ENCODE data around the gene SEPTIN8.

The SEPTIN8 gene

DNA sequence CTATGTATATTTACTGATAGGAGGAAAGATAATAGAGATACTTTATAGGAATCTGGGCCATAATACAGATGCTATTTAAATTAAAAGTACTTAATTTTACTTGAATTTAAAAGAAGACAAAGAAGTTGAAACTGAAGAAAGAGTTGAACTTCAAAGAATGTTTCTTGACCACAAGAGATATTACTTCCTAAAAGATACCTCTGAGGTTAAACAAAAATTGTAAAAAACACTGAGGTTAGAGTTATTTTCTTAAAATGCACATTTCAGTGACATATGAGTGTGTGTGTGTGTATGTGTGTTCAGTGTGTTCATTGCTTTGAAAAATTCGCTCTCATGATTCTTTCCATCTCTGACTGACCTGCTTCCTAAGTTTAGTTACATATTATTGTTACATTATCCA lies 3.5 kb upstream of the SEPTIN8 start:
- DNase-seq (ENCODE audit: low read depth): no peak

DNA sequence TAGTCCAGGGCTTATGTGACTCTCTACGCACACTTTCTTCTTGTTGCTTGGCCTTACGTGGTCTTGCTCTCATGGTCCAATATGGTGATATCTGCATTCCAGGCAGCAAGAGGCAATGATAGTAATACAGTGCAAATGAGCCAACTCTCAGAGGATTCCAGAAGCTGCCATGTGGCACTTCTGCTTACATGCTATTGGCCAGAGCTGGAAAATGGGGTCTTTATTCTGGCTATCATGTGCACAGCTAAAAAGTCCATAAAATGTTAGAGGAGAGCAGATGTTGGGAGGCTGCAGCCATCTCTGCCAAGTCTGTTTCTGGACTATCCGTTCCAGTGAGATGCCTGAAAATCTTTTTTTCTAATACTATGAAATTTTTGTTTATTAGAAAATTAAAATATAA lies 2.9 kb upstream of the SEPTIN8 start:
- DNase-seq (ENCODE audit: low read depth): no peak

DNA sequence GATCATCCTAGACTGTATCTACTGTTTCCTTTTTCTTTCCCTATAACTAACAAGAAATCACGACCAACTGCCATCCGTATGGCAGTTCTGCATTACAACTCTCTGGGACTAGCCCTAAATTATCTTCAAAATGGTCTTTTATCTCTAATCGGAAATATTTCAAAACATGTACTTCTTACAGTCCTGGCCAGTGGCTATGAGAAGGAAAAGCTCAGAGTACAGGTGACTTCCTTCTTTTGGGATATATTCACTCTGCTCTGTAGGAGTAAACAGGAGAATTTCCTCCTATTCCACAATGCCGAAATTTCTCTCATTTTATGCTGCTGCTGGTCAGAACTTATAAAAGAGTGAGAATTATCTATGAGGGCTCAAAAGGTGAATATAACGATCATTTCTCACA lies 1.8 kb upstream of the SEPTIN8 start:
- no peak for DNase-seq (ENCODE audit: low read depth)

DNA sequence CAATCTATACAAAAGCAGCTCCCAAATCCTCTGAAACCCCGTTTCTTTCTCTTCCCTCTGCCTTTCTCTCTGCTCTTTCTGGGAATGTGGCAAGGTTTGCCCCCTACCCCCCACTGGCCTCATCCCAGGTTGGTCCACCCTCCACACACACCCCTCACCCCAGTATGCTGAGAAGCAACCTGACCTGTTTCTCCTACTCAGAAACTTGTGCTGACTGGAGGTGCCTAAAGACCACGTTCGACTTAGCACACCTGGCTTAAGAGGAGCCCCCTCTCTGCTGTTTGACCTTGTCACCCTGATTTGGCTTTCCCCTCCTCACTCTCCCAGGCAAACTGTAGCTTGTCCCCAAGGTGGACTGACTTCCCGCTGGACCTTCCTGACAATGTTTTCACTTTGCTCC lies 1.1 kb upstream of the SEPTIN8 start:
- no peak for DNase-seq (ENCODE audit: low read depth)

DNA sequence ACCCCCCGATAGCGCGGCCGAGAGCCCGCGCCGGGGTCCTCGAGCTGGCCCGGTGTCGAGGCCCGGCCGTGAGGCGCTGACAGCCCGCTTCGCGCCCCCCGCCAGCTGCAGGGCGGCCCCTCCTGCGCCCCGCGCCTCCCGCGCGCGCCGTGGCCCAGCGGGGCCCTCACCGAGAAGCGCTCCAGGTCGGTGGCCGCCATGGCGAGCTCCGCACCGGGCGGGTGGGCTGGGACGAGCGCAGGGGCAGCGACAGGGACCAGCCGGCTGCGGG lies 166 bp downstream of the SEPTIN8 start:
- DNase-seq (ENCODE audit: low read depth): no peak

DNA sequence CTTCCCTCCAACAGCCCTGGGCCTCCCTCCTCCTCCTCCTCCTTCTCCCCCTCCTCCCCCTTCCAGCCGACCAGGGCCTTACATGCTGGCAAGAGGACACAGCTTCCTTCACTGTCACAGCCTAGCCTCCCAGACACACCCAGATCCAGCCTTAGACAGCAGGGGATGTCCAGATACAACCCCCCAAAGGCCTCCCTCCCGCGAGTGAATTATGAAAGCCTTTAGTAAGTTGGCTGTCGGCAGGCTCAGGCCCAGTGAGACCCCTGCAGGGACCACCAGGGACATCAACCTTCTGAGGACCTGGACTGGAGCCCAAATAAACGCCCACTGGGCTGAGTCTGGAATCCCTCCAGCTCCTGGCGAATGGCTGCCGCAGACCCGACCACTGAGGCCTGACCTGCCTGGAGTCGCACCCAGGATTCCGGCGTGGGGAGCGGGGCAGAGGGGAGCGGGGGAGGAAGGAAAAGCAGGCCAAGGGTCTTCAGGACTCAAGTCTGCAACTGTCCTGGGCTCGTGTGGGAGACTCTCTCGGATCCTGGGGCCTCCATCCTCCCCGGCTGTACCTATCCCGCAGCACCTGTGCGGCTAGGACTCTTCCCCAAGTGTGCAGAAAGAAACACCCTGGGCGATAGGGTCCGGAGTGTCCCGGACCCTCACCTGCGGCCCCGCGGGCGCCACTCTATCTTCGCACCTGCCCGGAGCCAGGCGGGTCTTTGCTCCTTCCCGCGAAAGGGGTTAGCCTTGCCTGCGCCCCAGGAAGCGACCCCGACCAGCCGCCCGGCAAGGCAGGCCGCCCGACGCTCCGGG lies 705 bp downstream of the SEPTIN8 start:
- no peak for DNase-seq (ENCODE audit: low read depth)

DNA sequence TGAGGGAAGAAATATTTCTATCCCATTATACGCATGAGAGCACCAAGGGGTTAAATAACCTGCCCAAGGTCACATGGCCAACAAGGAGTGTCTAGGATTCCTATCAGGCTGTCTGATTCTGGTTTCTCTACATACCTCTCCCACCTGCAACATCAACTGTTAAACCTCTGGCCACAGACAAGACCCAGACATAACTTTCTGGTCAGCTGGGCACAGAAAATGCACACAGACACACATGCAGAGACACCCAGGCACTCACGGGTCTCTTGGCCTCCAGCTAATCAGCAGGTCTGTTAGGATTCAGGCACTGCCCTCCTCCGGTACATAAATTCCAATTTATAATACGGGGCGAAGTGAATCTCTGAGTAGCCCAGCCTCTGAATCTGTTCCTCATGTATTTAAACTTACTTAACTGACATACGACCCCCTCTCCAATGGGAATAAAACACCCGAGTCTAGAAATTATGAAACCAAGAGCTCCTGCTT lies 1.5 kb downstream of the SEPTIN8 start:
- no peak for DNase-seq (ENCODE audit: low read depth)

DNA sequence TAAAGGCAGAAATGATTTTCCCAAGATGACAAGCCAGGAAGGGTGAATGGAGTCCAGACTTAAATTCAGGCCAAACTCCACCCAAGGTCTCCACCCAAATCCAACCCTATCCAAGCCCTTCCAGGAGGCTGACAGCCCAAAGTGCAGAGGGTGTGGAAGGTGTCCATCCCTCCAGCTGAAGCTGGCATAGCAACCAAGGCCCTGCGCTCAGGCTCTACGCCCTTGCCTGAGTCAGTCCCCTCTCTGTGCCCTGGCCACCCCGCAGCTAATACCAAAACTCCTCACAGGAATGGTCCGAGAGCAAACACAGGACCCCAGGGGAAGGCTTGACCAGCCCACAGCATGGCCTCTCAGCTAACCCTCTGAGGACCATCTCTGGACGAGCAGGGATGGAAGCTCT lies 2.1 kb downstream of the SEPTIN8 start:
- no peak for DNase-seq (ENCODE audit: low read depth)

DNA sequence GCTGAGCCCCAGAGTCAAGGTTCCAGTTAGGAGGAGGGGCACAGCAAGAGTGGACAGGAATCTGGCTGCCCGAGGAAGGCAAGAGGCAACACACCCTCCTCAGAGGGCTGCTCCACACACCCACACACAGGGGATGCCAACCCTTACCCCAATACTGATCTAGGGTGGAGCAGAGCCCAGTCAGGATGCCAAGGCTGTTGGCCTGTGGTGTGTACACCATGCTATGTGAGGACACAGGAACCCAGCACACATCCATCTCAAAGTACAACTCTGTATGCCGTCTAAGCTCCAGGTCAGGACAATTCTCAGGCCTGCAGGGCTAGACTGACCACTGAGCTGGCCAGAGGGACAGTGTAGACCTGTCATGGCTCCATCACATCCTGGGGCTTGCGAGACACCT lies 2.6 kb downstream of the SEPTIN8 start:
- DNase-seq (ENCODE audit: low read depth): no peak

DNA sequence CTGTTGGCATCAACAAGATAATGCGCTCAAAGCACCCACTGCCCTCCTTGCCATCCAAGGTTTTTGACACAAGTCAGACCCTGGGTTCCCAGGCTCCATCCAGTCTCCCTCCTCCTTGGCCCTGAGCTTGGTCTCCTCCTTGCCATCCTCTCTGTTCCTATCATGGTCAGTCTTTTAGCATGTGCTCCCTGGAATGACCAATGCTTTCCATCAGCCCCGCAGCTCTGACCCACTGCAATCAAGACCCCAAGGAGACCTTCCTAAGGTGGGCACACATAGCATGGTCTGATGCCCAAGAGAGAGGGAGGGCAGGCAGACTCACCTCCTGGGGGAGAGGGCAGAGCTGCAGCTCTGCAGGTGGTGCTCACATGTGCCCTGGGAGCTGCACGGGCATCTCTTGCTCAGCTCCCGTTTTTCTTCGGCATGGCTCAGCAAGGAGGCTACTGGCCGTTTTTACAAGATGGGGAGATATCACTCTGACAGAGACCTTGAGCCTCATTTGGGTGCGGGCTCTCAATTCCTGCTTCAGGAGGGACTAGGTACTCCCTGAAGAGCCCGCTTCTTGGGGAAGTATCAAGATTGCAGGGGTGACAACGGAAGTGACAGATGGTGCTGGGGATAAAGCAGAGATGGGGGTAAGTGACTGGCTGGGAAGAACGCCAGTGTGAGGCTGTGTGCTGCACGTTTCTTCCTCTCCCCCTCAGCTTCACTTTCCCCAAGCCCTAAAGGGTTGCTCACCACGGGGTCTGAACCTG lies 3.3 kb downstream of the SEPTIN8 start:
- no peak for DNase-seq (ENCODE audit: low read depth)

DNA sequence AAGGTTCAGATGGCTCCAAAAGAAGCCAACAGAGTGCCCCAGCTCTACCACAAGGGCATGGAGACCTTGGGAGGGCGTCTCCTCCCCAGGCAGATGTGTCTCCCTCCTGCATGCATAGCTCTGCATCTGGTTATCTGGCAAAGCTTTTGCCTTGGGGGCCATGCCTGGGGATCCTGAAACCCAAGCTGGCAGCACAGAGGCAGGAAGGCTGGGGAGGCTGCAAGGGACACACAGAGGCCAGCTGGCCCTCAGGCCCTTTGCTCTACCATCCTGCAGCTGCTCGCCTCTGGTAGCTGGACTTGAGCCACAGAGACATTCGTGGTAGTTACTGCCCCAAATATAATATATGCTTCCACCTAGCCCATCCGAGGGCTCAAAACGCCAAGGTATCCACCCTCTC lies 3.9 kb downstream of the SEPTIN8 start:
- no peak for DNase-seq (ENCODE audit: low read depth)

DNA sequence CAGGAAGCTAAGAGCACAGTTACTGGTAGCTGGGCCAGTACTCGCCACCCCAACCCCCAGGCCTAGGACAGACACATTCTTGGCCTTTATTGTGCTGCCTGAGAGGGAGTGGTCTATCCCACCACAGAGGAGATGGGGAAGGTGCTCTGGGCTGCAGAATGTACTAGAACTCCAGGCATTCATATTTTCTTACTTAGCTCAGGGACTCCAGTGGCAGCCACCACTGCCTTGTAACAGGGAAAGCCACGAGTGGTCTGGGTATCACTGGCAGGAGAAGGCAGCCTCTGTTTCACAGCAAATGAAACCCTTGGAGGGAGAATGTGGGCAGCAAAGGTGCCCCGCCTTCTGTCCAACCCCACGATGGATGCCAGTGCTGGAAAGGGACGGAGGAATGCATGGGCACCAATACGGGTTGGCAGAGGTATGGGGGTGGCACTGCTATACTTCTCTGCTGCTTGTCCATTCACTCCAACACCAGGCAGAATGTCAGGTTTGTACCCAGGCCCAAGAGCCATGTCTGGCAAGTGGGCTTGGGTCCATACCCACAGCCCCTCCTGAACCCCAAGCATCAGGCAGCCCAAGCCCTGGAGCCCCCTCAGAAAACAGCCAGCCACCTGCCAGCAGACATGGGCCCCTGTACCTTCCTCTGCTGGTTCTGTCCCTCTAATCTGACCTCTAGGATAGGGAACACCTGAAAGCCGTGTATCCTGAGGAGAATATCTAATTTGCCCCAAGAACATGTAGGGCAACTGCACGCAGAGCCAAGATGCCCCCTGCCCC lies 4.6 kb downstream of the SEPTIN8 start:
- DNase-seq (ENCODE audit: low read depth): no peak

DNA sequence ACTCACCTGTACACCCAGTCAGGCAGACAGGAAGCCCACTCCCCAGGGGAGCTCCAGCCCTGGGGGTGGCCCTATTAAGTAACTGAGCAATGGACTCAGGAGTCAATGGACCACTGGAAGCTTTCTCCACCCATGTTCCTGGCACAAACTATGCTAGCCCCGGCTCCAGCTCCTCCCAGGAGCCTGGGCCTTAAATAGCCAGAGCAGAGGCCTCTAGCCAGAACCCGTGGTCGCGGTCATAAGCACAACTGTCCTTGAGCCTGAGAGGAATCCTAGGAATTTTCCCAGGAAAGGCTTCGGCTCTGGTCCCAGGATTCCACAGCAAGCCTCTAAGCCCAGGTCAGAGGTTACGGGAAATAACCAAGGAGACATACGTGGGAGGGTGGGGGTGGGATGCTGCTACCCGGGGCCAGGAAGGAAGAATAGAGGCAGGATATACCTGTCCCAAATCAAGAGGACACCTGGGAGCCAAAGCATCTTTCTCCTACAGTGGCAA lies 5.5 kb downstream of the SEPTIN8 start:
- DNase-seq (ENCODE audit: low read depth): no peak

DNA sequence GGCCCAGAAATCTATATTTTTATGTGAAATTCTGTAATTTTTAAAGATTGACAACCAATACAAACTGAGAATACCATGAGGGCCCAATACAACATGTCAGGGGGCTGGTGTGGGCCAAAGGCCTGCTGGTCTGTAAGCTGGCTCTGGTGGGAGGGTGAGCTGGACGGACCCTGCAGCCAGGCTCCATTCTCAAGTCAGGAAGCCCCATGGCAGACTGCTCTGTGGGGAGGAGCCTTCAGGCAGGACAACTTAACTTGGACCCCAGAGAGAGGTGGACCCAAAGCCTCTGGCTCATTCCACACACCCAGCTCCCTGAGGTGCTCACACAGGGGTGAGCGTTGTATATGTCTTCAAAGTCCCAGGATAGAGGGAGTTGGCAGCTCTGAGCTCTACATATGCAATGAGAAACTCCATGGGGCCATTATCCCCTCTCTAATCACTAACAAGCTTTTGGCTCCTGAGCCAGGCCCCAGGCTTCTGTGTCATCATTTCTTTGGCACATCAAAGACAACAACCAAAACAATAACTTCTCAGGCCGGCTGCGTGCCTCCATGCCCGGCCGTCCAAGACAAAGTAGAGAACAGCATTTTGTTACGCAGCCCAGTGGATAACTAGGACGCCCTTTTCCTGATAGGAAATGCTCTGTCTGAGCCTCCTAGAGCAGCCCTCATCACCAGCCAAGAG lies 6.4 kb downstream of the SEPTIN8 start:
- DNase-seq (ENCODE audit: low read depth): no peak

DNA sequence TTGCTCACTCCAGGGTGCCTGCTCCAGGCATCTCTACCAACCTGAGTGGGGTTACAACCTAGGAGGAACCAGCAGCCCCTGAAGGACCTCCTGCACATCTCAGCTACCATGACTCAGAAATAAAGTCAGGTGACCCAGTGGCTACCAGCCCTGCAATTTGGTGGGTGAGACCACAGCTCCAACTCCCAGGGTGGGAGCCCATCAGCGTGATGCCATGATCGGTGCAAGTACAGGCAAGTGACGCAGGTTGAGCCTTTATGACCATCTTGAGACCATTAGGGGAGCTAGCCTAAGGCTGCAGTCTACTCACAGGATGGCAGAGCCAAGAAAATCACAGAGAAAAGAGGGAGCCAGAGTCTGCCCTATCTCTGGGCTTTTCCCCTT lies 8.6 kb downstream of the SEPTIN8 start:
- no peak for DNase-seq (ENCODE audit: low read depth)

DNA sequence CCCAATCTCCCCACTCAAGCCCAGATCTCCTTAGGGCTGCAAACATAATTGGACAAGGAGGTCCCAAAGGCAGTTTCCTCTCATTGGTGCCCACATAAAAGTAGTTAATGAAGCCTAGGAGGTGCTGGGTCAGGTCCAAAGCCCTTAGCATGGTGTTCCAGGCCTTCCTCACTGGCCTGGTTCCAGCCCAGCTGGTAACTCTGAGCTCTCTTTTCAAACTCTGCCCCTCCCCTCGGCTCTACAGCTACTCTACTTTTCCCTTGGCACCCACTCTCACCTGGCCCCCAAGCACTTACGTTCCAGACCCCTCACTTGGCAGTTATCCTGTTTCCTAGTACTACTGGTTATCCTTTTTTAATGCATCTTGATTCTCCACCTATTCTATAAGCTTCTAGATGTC lies 9.9 kb downstream of the SEPTIN8 start:
- DNase-seq (ENCODE audit: low read depth): no peak

DNA sequence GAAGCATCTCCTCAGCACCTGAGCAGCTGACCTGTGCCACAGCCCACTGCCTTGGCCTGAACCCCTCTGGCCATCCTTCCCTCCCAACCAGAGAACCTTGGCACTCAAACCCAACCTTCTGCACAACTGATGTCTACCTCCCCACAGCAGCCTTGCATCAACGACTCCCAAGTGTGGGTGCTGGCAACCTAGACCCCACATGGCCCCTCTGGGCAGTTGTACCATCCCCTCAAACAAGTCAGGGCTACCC lies 10.3 kb downstream of the SEPTIN8 start:
- no peak for DNase-seq (ENCODE audit: low read depth)

DNA sequence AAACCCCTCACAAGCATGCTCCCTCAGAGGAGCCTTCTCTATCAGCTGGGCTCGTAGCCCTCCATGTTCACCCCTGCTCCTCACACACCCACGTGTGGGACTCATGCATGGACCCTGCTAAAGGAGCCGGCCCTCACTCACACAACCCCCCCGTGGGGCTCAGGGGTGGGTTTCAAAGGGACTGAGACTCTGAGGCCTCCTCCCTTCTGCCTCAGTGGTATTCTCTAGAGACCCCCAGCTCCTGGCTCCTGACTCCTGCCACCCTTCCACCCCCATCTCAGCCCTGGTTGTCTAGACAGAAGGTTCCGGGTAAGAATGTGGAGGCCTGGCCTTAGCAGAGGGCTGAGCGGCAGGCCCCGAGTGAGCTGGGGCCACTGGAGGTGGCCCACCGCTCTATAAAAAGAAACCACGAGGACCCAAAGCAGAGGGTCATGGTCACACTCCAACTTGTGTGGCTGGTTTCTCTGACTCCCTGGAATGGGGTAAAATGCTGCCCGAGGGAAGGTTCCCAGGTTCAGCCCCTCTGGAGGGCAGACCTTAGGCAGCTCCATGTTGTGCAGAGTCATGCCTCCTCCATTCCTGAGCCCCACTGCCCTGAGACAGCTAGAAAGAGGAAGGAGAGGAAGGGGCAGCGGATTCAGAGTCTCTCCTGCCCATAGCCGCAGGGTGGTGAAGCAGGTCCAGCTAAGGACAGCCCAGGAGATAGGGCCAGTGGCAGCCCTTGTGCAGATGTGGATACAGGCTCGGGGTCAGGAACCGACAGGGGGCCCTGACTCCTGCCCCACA lies 10.8 kb downstream of the SEPTIN8 start:
- DNase-seq (ENCODE audit: low read depth): no peak

DNA sequence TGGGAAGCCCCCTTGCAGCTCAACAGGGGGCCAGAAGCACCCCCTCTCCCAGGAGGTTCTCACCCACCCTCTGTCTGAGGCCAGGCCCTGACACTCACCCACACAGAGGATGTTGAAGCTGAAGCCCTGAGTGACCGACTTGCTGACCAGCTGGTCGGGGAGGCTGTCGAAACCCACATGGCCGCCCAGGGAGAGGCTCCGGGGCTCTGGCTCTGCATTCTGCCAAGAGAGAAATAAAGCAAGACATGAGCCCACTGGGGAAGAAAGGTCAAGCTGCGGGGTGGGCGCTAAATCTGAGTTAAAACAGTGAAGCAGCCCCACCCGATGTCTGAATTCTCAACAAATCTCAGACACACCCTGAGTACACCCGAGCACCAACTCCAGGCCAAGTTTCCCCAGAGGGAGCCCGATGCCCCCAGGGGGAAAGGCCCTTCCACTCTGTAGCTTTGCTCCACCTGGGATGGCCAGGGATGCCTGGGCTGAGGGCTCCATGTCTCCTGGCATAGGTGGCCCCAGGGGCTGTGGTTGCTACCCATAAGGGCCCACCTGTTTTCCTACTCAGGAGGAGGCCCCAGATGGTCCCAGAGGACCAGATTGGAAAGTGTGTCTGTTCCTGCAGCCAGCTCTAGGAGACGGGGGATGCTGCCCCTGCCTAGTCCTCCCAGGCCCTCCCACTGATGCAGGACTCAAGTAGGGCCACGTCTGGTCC lies 11.6 kb downstream of the SEPTIN8 start:
- no peak for DNase-seq (ENCODE audit: low read depth)

DNA sequence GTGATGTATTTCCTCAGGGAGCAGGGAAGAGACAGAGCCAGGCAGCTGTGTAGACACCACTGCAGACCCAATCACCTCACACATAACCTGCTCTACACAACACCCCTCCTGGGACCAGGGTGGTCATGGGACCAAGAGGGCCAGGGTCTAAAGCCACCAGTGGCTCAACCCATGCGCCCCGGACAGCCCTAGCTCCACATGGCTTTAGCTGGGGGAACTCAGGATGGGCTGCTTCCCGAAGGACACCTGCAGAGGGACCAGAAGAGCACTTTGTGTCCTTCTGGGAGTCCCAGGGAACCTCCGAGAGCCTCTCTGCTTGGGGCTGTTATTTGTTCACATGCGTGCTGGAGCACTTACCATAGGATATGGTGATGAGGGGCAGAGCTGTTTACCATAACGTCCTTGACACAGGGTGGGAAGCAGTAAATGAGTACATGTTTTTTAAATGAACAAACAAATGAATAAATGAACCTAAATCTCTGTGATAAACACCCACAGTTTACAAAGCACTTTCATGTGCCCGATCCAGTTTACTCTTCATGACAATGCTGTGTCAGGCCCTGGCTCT lies 12.3 kb downstream of the SEPTIN8 start:
- DNase-seq (ENCODE audit: low read depth): no peak

DNA sequence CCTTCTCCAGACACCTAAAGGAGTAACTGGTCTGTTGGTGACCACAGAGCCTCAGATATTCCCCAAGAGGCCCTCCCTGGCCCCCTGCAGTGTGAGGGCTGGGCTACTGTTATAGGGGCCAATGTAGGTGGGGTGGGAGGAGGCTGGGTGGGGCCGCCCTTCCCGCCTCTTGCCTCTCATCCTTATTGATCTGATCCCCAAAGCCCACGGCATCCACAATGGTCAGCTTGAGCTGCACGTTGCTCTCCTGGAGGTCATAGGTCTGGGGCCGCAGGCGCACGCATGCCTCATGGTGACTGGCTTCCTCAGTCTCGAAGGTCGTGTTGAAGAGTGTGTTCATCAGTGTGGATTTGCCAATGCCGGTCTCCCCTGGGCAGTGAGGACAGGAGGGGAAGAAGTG lies 13.0 kb downstream of the SEPTIN8 start:
- DNase-seq (ENCODE audit: low read depth): no peak
